ENCODE results near the gene MYOCOS.

- TF ChIP-seq, protein P1, sequence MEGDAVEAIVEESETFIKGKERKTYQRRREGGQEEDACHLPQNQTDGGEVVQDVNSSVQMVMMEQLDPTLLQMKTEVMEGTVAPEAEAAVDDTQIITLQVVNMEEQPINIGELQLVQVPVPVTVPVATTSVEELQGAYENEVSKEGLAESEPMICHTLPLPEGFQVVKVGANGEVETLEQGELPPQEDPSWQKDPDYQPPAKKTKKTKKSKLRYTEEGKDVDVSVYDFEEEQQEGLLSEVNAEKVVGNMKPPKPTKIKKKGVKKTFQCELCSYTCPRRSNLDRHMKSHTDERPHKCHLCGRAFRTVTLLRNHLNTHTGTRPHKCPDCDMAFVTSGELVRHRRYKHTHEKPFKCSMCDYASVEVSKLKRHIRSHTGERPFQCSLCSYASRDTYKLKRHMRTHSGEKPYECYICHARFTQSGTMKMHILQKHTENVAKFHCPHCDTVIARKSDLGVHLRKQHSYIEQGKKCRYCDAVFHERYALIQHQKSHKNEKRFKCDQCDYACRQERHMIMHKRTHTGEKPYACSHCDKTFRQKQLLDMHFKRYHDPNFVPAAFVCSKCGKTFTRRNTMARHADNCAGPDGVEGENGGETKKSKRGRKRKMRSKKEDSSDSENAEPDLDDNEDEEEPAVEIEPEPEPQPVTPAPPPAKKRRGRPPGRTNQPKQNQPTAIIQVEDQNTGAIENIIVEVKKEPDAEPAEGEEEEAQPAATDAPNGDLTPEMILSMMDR (IDR thresholded peaks at IDR 0.05): no peak
- TF ChIP-seq SIN3A (IDR thresholded peaks at IDR 0.05; ENCODE audit: borderline replicate concordance, insufficient read depth, low read depth, low read length) (no peak), POLR2AphosphoS5 (IDR thresholded peaks at IDR 0.05; ENCODE audit: low read depth, low read length) (no peak)
- TF ChIP-seq, protein P2, sequence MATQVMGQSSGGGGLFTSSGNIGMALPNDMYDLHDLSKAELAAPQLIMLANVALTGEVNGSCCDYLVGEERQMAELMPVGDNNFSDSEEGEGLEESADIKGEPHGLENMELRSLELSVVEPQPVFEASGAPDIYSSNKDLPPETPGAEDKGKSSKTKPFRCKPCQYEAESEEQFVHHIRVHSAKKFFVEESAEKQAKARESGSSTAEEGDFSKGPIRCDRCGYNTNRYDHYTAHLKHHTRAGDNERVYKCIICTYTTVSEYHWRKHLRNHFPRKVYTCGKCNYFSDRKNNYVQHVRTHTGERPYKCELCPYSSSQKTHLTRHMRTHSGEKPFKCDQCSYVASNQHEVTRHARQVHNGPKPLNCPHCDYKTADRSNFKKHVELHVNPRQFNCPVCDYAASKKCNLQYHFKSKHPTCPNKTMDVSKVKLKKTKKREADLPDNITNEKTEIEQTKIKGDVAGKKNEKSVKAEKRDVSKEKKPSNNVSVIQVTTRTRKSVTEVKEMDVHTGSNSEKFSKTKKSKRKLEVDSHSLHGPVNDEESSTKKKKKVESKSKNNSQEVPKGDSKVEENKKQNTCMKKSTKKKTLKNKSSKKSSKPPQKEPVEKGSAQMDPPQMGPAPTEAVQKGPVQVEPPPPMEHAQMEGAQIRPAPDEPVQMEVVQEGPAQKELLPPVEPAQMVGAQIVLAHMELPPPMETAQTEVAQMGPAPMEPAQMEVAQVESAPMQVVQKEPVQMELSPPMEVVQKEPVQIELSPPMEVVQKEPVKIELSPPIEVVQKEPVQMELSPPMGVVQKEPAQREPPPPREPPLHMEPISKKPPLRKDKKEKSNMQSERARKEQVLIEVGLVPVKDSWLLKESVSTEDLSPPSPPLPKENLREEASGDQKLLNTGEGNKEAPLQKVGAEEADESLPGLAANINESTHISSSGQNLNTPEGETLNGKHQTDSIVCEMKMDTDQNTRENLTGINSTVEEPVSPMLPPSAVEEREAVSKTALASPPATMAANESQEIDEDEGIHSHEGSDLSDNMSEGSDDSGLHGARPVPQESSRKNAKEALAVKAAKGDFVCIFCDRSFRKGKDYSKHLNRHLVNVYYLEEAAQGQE (IDR thresholded peaks at IDR 0.05; ENCODE audit: insufficient read depth in 1 of 2, low read depth in 2 of 2, low read length in 1 of 2): no peak
These were observed 30.3 kb downstream of the MYOCOS start, which contains the start of gene MYOC for GRCh38 chr1:171652234-171652822.

Measured in Panc1 (cell line).